ENCODE measurements around the gene INPP5J. TPM values are rescaled to one million over a fixed set of nuclear protein-coding genes. Genes with fewer than 3 reads are reported as not detected.

The INPP5J gene
- polyA plus RNA-seq, 1 donor (not counting 4 experiments of a cell fraction or from before 2014, with no cell fraction given) = 0.22 TPM

GRCh38 chr22:31083923-31084810 lies 38.6 kb upstream of the INPP5J start:
- no peaks in the 10 kb centered on the region for H3K9me3 ChIP-seq (ENCODE audit: control insufficient read depth, low read depth, low read length)
- H3K36me3 ChIP-seq (ENCODE audit: control insufficient read depth in 2 of 2, extremely low read depth in 1 of 2, insufficient read depth in 2 of 2, low read length in 2 of 2) = peaks cover 29 to 60% of the 10 kb centered on the region in 2 experiments
- TF ChIP-seq, protein P1, sequence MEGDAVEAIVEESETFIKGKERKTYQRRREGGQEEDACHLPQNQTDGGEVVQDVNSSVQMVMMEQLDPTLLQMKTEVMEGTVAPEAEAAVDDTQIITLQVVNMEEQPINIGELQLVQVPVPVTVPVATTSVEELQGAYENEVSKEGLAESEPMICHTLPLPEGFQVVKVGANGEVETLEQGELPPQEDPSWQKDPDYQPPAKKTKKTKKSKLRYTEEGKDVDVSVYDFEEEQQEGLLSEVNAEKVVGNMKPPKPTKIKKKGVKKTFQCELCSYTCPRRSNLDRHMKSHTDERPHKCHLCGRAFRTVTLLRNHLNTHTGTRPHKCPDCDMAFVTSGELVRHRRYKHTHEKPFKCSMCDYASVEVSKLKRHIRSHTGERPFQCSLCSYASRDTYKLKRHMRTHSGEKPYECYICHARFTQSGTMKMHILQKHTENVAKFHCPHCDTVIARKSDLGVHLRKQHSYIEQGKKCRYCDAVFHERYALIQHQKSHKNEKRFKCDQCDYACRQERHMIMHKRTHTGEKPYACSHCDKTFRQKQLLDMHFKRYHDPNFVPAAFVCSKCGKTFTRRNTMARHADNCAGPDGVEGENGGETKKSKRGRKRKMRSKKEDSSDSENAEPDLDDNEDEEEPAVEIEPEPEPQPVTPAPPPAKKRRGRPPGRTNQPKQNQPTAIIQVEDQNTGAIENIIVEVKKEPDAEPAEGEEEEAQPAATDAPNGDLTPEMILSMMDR (optimal IDR thresholded peaks at IDR 0.05 in 1 of 3, IDR thresholded peaks at IDR 0.05 in 1 of 3, conservative IDR thresholded peaks at IDR 0.05 in 1 of 3; ENCODE audit: extremely low read depth in 1 of 3, insufficient read depth in 2 of 3, low read length in 3 of 3) = no peak
- no peak for TF ChIP-seq EZH2 (IDR thresholded peaks at IDR 0.05; ENCODE audit: low read length)
- FAIRE-seq (peak; percentile 44), DNase-seq (ENCODE audit: low read depth, low spot score) (no peak)
- dilution Hi-C loops (cut with MboI; ENCODE audit: extremely low pct_ligation_motif_present, low sequenced_read_pairs) = no loop called here
- peak overlapping the region; percentile 43 to 87 (median 85) for H3K4me3 ChIP-seq (ENCODE audit: control insufficient read depth in 2 of 3, extremely low read depth in 1 of 3, insufficient read depth in 2 of 3, low read depth in 1 of 3, low read length in 3 of 3)
- H3K79me2 ChIP-seq (ENCODE audit: control insufficient read depth, insufficient read depth, low read length) = peaks cover 78% of the 10 kb centered on the region
- H3K9me1 ChIP-seq (ENCODE audit: control insufficient read depth, extremely low read depth, insufficient read depth, low read length) = peaks cover 2% of the 10 kb centered on the region
- H2AFZ ChIP-seq (ENCODE audit: control insufficient read depth, low read length) = no peak overlapping the region
- peaks cover 50% of the 10 kb centered on the region for H3K4me1 ChIP-seq (ENCODE audit: control insufficient read depth, extremely low read depth, insufficient read depth, low read length)
- peak overlapping the region; percentile 96 for H3K4me2 ChIP-seq (ENCODE audit: control insufficient read depth, extremely low read depth, insufficient read depth, low read depth, low read length)
- H3K27ac ChIP-seq (ENCODE audit: control insufficient read depth, insufficient read depth, low read length) = peak overlapping the region; percentile 63
- peaks cover 31% of the 10 kb centered on the region for H4K20me1 ChIP-seq (ENCODE audit: control insufficient read depth, extremely low read depth, insufficient read depth, low read length)
- H3K9ac ChIP-seq (ENCODE audit: control insufficient read depth, extremely low read depth, insufficient read depth, low read length) = peak overlapping the region; percentile 72
- no peaks in the 10 kb centered on the region for H3K27me3 ChIP-seq (ENCODE audit: control insufficient read depth, extremely low read depth, insufficient read depth, low read length)

- H3K36me3 ChIP-seq (ENCODE audit: control insufficient read depth in 2 of 2, extremely low read depth in 1 of 2, insufficient read depth in 2 of 2, low read length in 2 of 2) = peaks cover 37 to 64% of the 10 kb centered on the region in 2 experiments
- H3K79me2 ChIP-seq (ENCODE audit: control insufficient read depth, insufficient read depth, low read length) = peaks cover 85% of the 10 kb centered on the region
- peaks cover 37% of the 10 kb centered on the region for H4K20me1 ChIP-seq (ENCODE audit: control insufficient read depth, extremely low read depth, insufficient read depth, low read length)
- TF ChIP-seq EZH2 (IDR thresholded peaks at IDR 0.05; ENCODE audit: low read length) = no peak
- TF ChIP-seq, protein P1 (optimal IDR thresholded peaks at IDR 0.05 in 1 of 3, IDR thresholded peaks at IDR 0.05 in 1 of 3, conservative IDR thresholded peaks at IDR 0.05 in 1 of 3; ENCODE audit: extremely low read depth in 1 of 3, insufficient read depth in 2 of 3, low read length in 3 of 3) = peak in 2 of 3 experiments; percentile 68 to 79
- H3K4me1 ChIP-seq (ENCODE audit: control insufficient read depth, extremely low read depth, insufficient read depth, low read length) = peaks cover 50% of the 10 kb centered on the region
- no peak for FAIRE-seq
- no peaks in the 10 kb centered on the region for H3K9me1 ChIP-seq (ENCODE audit: control insufficient read depth, extremely low read depth, insufficient read depth, low read length)
- dilution Hi-C loops (cut with MboI; ENCODE audit: extremely low pct_ligation_motif_present, low sequenced_read_pairs) = no loop called here
- H3K9ac ChIP-seq (ENCODE audit: control insufficient read depth, extremely low read depth, insufficient read depth, low read length) = peak overlapping the region; percentile 72
- no peaks in the 10 kb centered on the region for H3K9me3 ChIP-seq (ENCODE audit: control insufficient read depth, low read depth, low read length)
- no peak for DNase-seq (ENCODE audit: low read depth, low spot score)
- peak overlapping the region; percentile 63 for H3K27ac ChIP-seq (ENCODE audit: control insufficient read depth, insufficient read depth, low read length)
- no peaks in the 10 kb centered on the region for H3K27me3 ChIP-seq (ENCODE audit: control insufficient read depth, extremely low read depth, insufficient read depth, low read length)
- no peak overlapping the region for H2AFZ ChIP-seq (ENCODE audit: control insufficient read depth, low read length)
- H3K4me3 ChIP-seq (ENCODE audit: control insufficient read depth in 2 of 3, extremely low read depth in 1 of 3, insufficient read depth in 2 of 3, low read depth in 1 of 3, low read length in 3 of 3) = peak overlapping the region; percentile 43 to 87 (median 85)
- H3K4me2 ChIP-seq (ENCODE audit: control insufficient read depth, extremely low read depth, insufficient read depth, low read depth, low read length) = peak overlapping the region; percentile 96
Observed at GRCh38 chr22:31084811-31085492, 37.8 kb upstream of the INPP5J start.

All from keratinocyte (primary cell).